ENCODE measurements around the gene CEP44.
"Not testable (repeated sequence)": the region's sequence is repeated elsewhere in the genome, so short reads cannot be mapped to it uniquely, and the experiment has no call there.

The CEP44 gene

DNA sequence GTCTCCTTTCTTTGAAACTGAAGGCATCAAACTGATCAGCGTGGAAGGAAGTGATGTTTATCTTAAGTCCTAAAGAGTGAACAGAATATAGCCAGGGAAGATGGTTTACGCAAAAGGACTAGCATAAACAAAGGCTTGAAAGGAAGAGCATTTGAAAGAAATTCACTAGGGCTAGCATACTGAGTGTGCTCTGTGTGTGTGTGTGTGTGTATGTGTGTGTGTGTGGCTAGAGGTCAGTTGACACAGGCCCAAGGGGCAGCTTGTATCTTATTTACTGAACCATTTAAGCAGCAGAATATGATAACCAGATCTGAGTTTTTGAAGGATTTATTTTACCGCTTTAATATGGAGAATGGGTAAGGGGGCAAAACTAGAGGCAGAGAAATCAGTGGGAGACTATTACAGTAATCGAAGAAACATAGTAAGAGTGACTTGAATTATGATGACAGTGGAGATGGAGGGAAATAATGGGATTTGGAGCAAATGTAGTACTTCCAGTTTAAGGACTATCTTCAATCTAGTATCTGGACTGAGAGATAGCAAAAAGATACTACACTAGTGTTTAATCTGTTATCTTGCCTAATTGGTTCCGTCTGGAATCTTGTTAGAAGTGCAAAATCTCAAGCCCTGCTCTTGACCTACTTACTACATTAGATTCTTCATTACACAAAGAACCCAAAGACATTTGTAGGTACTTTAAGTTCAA, 36.9 kb downstream of the CEP44 start:
- Mint-ChIP-seq H3K36me3 (peaks cover 3% of the 10 kb centered on the region), H3K27me3 (no peaks in the 10 kb centered on the region), H3K9me3 (no peaks in the 10 kb centered on the region), H3K4me3 (no peak overlapping the region), H3K27ac (no peak overlapping the region), H3K4me1 (no peaks in the 10 kb centered on the region)
- DNase-seq = no peak
- CTCF ChIA-PET = interaction anchor here (0.9 to 2.8 kb wide), 4 partner anchors 97 to 109 kb away, joined by 3 to 12 read pairs (median 3); no protein-coding TSS in a partner anchor

DNA sequence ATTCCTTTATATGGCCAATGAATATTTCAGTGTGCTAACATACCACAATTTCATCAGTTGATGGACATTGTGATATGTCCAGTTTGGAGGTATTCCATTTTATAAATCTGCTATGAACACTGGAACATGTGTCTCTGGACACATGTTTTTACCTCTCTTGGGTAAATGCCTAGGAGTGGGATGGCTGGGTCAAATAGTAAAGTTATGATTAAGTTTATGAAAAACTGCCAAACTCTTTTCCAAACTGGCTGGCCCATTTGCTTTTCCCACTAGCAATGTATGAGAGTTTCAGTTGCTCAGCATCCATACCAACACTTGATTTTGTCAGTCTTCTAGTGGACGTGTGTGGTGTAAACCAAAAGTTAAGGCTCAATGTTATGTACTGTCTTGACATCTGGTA, 40.5 kb downstream of the CEP44 start:
- DNase-seq = no peak
- Mint-ChIP-seq H3K4me3 (no peak overlapping the region), H3K27me3 (no peaks in the 10 kb centered on the region), H3K27ac (no peak overlapping the region), H3K9me3 (no peaks in the 10 kb centered on the region), H3K4me1 (no peaks in the 10 kb centered on the region), H3K36me3 (no peaks in the 10 kb centered on the region)
- CTCF ChIA-PET = no interaction called here

DNA sequence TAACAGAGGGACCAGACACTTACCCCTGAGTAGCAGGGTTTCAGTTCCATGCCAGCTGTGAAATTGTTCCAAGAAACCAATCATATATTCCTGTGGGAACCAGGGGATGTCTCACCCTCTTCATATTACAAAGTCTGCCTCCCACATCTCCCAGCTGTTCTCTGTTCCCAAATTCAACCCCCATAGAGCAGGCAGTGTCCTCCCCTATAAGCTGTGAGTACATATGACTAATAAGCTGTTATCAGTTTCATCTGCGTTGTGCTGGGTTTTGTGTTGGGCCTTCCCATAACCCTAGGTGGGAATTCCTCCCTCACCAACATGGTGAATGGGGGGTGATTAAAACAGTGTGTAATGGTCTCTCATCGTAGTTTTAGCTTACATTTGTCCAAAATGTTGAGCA, 41.0 kb downstream of the CEP44 start:
- CTCF ChIA-PET = no interaction called here
- H3K9me3 Mint-ChIP-seq = no peaks in the 10 kb centered on the region
- H3K27me3 Mint-ChIP-seq = no peaks in the 10 kb centered on the region
- no peak for DNase-seq
- no peak overlapping the region for H3K4me3 Mint-ChIP-seq
- H3K27ac Mint-ChIP-seq = no peak overlapping the region
- no peaks in the 10 kb centered on the region for H3K36me3 Mint-ChIP-seq
- H3K4me1 Mint-ChIP-seq = no peaks in the 10 kb centered on the region

DNA sequence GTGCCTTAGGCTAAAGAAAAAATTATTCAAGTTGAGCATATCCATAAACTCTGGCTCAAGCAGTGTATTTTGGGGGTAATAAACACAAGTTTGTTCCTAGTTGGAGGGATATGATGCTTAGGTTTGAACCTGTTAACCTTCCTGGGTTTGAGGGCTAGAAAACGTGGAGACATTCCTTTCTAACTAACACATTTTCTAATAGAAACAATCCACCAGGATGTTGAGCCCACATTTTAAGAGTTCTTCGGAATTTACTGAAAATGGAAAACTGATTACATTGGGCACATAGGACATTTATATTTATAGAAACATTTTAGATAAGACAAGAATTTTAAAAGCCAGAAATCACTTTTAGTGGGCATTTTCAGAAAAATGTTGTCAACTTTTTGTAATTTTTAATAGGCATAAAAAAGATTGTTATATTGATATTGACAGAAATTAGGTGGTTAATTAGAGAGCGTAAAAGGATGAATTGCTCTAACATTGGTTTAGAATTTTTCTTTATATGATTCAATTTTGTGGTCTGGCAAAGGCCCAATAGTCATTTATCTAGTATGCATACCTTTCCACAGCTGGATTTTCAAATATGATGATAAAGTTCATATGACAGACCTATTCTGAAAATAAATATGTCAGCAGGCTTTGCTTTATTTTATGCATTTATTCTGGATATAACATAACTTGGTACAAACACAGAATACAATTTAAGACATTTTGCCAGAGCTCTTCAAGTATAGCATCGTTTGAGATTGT, 49.2 kb downstream of the CEP44 start:
- Mint-ChIP-seq H3K4me1 (no peaks in the 10 kb centered on the region), H3K27me3 (no peaks in the 10 kb centered on the region), H3K27ac (no peak overlapping the region), H3K9me3 (no peaks in the 10 kb centered on the region), H3K36me3 (no peaks in the 10 kb centered on the region), H3K4me3 (no peak overlapping the region)
- CTCF ChIA-PET = no interaction called here
- DNase-seq = no peak

DNA sequence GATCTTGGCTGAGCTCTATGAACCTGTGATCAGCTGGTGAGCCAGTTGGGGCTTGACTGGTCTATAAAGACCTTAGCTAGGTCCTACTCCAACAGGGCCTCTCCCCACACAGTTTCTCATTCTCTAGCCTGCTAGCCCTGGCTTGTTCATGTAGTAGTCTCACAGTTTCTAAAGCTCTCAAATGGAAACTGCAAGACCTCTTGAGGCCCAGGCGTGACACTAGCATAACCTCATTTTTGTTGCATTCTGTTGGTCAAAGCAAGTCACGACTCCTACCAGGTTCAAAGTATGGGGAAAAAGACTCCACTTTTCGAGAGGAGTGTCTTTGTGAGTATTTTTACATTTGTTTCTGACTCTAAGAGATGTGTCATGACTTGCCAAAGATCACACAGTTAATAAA, 50.9 kb downstream of the CEP44 start:
- Mint-ChIP-seq H3K36me3 (no peaks in the 10 kb centered on the region), H3K27ac (no peak overlapping the region), H3K9me3 (no peaks in the 10 kb centered on the region), H3K4me1 (no peaks in the 10 kb centered on the region), H3K4me3 (no peak overlapping the region), H3K27me3 (no peaks in the 10 kb centered on the region)
- no peak for DNase-seq
- CTCF ChIA-PET = no interaction called here

DNA sequence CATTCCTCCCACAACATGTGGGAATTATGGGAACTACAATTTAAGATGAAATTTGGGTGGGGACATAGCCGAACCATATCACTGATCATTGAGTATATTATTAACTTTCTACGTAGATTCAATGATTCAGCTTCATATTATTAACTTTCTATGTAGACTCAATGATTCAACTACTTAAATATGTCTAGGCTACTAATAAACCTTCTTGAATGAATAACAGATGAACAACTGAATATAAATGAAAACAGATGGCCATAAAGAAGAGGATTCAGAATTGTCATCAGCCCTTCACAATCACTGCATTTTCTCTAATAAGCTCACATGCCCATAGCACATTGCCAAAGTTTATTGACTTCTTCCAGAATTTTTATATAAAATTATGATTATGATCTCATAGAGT, 57.0 kb downstream of the CEP44 start:
- Mint-ChIP-seq H3K27me3 (no peaks in the 10 kb centered on the region), H3K27ac (no peak overlapping the region), H3K9me3 (no peaks in the 10 kb centered on the region), H3K4me1 (no peaks in the 10 kb centered on the region), H3K4me3 (no peak overlapping the region), H3K36me3 (no peaks in the 10 kb centered on the region)
- CTCF ChIA-PET = no interaction called here
- no peak for DNase-seq

DNA sequence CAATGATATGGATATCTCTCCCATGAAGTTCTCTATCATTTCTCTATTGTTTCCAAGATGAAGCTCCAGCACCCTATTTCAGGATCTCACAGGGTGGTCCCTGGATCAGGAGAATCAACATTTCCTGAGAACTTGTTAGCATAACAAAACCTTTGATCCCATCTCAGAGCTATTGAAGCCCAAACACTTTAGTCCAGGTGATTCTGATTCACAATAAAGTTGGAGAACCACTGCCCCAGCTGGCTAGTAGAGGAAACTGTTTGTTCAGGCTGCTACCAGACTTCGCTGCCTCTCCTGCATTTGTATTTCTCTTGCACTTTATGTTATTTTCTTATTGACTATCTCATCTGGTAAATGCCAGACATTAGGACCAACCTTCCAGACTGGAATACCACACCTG, 65.4 kb downstream of the CEP44 start:
- H3K27me3 Mint-ChIP-seq = peaks cover 17% of the 10 kb centered on the region
- CTCF ChIA-PET = no interaction called here

DNA sequence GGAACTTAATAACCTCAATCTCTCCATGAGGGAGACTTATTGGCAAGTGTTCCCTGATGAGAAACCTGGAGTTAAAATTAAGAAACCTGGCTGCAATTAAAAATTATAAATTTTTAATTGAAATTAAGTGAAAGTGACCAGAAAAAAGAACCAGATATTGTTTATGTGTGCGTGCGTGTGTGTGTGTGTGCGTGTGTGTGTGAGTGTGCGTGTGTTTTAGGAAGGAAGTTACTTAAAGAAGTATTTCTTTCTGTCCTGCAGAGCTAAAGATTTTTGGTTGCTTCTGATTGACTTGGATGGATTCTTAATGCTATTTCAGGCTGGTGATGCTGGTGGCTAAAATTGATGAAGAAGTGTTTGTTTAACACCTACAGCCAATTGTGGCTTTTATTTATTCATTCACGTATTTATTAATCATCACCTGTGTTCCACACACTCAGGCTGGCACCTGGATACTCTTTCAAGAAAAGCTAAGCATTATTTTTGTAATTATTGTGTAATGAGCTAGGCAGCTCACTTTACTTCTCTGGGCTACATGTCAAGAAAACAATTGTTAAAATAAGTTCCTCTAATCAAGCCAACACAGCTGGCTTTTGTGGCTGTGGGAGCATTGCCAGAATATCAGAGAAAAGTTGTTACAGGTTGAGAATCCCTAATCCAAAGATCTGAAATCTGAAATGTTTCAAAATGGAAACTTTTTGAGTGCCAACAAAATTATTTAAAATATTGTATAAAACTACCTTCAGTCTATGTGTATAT, 68.5 kb downstream of the CEP44 start:
- H3K9me3 Mint-ChIP-seq = peaks cover 2% of the 10 kb centered on the region
- H3K4me3 Mint-ChIP-seq = no peak overlapping the region
- no peak for DNase-seq
- no peaks in the 10 kb centered on the region for H3K36me3 Mint-ChIP-seq
- H3K27ac Mint-ChIP-seq = no peak overlapping the region
- CTCF ChIA-PET = no interaction called here
- H3K4me1 Mint-ChIP-seq = no peaks in the 10 kb centered on the region
- H3K27me3 Mint-ChIP-seq = peaks cover 21% of the 10 kb centered on the region

More for the DNA sequence above, 65.4 kb downstream of the CEP44 start:
- H3K36me3 Mint-ChIP-seq = no peaks in the 10 kb centered on the region
- DNase-seq = no peak
- H3K27ac Mint-ChIP-seq = no peak overlapping the region
- no peaks in the 10 kb centered on the region for H3K4me1 Mint-ChIP-seq
- H3K9me3 Mint-ChIP-seq = peaks cover 2% of the 10 kb centered on the region
- no peak overlapping the region for H3K4me3 Mint-ChIP-seq

DNA sequence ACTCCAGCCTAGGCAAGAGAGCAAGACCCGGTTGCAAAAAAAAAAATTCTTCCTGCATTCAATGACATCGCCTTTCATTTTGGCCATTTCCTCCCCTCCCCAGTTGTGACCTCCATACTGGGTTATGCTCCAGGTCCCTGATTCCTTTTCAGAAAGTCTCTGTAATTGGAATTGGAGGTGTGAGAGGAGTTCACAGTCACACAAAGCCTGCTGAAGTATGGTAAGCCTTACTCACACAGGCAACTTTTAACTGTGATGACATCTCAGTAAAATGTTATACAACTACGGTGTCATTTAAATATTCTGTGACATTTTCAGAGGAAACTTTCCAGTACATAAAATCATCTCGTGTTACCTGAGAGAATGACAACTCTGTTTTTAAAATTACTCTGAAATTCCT, 73.6 kb downstream of the CEP44 start:
- CTCF ChIA-PET = no interaction called here
- Mint-ChIP-seq H3K9me3 (no peaks in the 10 kb centered on the region), H3K36me3 (no peaks in the 10 kb centered on the region), H3K4me3 (no peak overlapping the region), H3K27me3 (peaks cover 9% of the 10 kb centered on the region), H3K4me1 (peaks cover 11% of the 10 kb centered on the region), H3K27ac (no peak overlapping the region)
- no peak for DNase-seq

DNA sequence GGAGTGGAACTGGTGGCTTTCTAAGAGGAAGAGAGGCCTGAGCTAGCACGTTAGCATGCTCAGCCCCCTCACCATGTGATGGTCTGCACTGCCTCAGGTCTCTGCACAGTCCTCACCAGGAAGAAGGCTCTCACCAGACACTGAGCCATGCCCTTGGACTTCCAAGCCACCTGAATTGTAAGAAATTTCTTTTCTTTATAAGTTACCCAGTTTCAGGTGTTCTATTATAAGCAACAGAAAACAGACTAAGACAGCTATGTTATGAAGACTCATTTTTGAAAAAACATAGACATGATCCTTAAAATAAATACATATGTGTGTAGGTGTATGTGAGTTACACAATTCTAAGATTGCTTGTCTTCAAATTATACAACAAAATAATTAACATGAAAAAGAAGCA, 74.7 kb downstream of the CEP44 start:
- DNase-seq = no peak
- peaks cover 11% of the 10 kb centered on the region for H3K4me1 Mint-ChIP-seq
- no peaks in the 10 kb centered on the region for H3K9me3 Mint-ChIP-seq
- no peak overlapping the region for H3K27ac Mint-ChIP-seq
- H3K27me3 Mint-ChIP-seq = peaks cover 4% of the 10 kb centered on the region
- H3K4me3 Mint-ChIP-seq = no peak overlapping the region
- CTCF ChIA-PET = interaction anchor here (0.7 kb wide), 1 partner anchor 194 kb away, joined by 3 read pairs; no protein-coding TSS in a partner anchor
- H3K36me3 Mint-ChIP-seq = no peaks in the 10 kb centered on the region

DNA sequence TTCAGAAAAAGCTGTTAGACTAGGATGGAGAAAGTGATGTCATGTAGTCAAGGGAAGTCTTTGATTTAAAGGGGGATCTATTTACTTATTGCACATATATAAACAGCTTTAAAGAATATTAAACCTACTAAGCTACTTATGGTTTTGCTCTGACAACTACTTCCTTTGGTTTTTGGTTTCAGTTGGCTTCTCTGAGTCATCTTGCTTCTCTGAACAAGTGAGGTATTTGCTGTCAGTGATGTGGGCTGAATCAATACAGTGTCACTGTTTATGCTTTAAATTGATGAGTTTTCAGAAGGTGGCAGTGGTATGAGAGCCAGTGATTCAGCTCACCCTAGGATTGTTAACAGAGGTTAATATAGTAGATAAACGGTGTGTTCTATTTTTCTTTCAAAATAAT, 75.1 kb downstream of the CEP44 start:
- no peaks in the 10 kb centered on the region for H3K36me3 Mint-ChIP-seq
- peaks cover 4% of the 10 kb centered on the region for H3K27me3 Mint-ChIP-seq
- no peaks in the 10 kb centered on the region for H3K9me3 Mint-ChIP-seq
- H3K4me3 Mint-ChIP-seq = no peak overlapping the region
- DNase-seq = no peak
- peaks cover 11% of the 10 kb centered on the region for H3K4me1 Mint-ChIP-seq
- H3K27ac Mint-ChIP-seq = no peak overlapping the region
- CTCF ChIA-PET = interaction anchor here (0.7 kb wide), 1 partner anchor 193 kb away, joined by 3 read pairs; no protein-coding TSS in a partner anchor

DNA sequence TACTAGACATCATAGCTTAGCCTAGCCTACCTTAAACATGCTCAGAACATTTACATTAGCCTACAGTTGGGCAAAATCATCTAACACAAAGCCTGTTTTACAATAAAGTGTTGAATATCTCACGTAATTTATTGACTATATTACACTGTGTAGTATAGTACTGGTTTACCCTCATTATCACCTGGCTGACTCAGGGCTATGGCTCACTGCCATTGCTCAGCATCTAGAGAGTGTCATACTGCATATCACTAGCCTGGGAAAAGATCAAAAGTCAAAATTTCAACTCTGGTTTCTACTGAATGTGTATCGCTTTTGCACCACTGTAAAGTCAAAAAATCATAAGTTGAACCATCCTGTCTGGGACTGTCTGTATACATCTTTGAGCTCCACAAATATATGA, 78.6 kb downstream of the CEP44 start:
- DNase-seq = no peak
- Mint-ChIP-seq H3K36me3 (no peaks in the 10 kb centered on the region), H3K4me1 (peaks cover 11% of the 10 kb centered on the region), H3K27me3 (no peaks in the 10 kb centered on the region), H3K9me3 (no peaks in the 10 kb centered on the region), H3K4me3 (no peak overlapping the region), H3K27ac (no peak overlapping the region)
- CTCF ChIA-PET = interaction anchor here (1.0 kb wide), 1 partner anchor 351 kb away, joined by 3 read pairs; no protein-coding TSS in a partner anchor

DNA sequence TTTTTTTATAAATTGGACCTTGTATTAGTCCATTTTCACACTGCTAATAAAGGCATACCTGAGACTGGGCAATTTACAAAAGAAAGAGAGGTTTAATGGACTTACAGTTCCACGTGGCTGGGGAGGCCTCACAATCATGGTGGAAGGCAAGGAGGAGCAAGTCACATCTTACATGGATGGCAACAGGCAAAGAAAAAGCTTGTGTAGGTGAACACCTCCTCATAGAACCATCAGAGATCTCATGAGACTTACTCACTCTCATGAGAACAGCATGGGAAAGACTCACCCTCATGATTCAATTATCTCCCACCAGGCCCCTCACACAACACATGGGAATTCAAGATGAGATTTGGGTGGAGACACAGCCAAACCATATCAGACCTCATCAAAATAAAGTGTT, 80.1 kb downstream of the CEP44 start:
- CTCF ChIA-PET = interaction anchor here (0.8 kb wide), 1 partner anchor 268 kb away, joined by 5 read pairs; no protein-coding TSS in a partner anchor
- not testable (repeated sequence) for H3K36me3 Mint-ChIP-seq, H3K27me3 Mint-ChIP-seq, H3K9me3 Mint-ChIP-seq, H3K27ac Mint-ChIP-seq, H3K4me1 Mint-ChIP-seq, H3K4me3 Mint-ChIP-seq, DNase-seq

DNA sequence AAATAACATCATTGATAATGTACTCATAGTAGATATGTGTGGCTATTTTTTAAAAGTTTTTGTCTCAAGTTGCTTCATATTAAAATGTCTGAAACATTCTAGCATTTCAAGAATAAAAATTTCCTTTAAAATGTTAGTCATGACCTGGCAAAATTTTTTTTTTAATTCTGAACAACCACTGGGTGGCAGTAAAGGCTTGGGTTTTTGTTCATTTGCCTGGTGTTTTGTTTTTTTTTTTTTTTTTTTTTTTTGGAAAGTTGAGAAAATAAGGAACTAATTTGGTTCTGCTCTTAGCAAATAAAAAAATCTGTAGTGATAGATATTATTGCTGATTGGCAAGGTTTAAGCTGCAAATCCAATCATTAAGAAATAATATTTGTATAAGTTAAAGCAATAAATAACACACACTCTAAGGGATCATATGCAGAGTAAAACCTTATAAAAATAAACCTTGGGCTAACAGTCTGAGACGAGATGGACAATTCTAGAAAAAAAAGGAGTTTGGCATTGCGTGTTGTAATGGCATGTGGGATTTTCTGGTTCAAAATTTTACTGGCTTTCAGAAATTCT, 81.4 kb downstream of the CEP44 start:
- peak; percentile 24 for DNase-seq

More for the DNA sequence above, 81.4 kb downstream of the CEP44 start:
- Mint-ChIP-seq H3K27ac (no peak overlapping the region), H3K4me1 (no peaks in the 10 kb centered on the region), H3K9me3 (no peaks in the 10 kb centered on the region), H3K36me3 (no peaks in the 10 kb centered on the region), H3K27me3 (no peaks in the 10 kb centered on the region), H3K4me3 (no peak overlapping the region)
- CTCF ChIA-PET = interaction anchor here (0.7 to 1.1 kb wide), 2 partner anchors 229 to 265 kb away, joined by 3 read pairs; no protein-coding TSS in a partner anchor

All from activated naive CD4-positive, alpha-beta T cell treated with anti-CD3 and anti-CD28 coated beads, Interleukin-2, amount 10 ng/mL, durations not matched to agents 7 days and 5 days (primary cell).